Keratinocyte (primary cell): ENCODE data around the gene EGFL8. TPM values are rescaled to one million over a fixed set of nuclear protein-coding genes. Genes with fewer than 3 reads are reported as not detected.

Experiments
- DNase-seq: peaks from one replicate; pipeline ENCODE4 v3.0.0-alpha.2; 2011; ENCODE audit warnings: low read depth, missing footprints, low spot score
- FAIRE-seq: peaks from 2 replicates; lab custom pipeline; 2011; peaks lifted over from hg19 to GRCh38; lab: Jason Lieb, UNC
- H2AFZ ChIP-seq: 2 replicates; pipeline ENCODE4 v1.6.0; 2012; ENCODE audit warnings: low read length, control low read depth, inconsistent platforms; ENCODE audit not compliant: control insufficient read depth
- H3K27ac ChIP-seq: 2 replicates; pipeline ENCODE4 v1.5.1; 2011; ENCODE audit warnings: low read length; ENCODE audit not compliant: control insufficient read depth, insufficient read depth
- H3K27me3 ChIP-seq: 3 replicates; pipeline ENCODE4 v1.6.0; 2011; ENCODE audit warnings: low read length; ENCODE audit not compliant: control insufficient read depth, insufficient read depth; ENCODE audit errors: extremely low read depth
- H3K36me3 ChIP-seq, 2 experiments: 2 replicates in 1 of 2; 3 replicates in 1 of 2; pipeline ENCODE4 v1.5.1; 2011; ENCODE audit warnings: low read length in 2 of 2, mild to moderate bottlenecking in 1 of 2; ENCODE audit not compliant: control insufficient read depth in 2 of 2, insufficient read depth in 2 of 2; ENCODE audit errors: extremely low read depth in 1 of 2
- H3K4me1 ChIP-seq: 3 replicates; pipeline ENCODE4 v1.5.1; 2011; ENCODE audit warnings: low read length; ENCODE audit not compliant: control insufficient read depth, insufficient read depth; ENCODE audit errors: extremely low read depth
- H3K4me2 ChIP-seq: 3 replicates; pipeline ENCODE4 v1.6.0; 2011; ENCODE audit warnings: low read depth, low read length; ENCODE audit not compliant: control insufficient read depth, insufficient read depth; ENCODE audit errors: extremely low read depth
- H3K4me3 ChIP-seq, 3 experiments: fragments of 200-600 bp in 1 of 3; sonication (generic) in 1 of 3; 2 replicates in 2 of 3; 3 replicates in 1 of 3; pipeline ENCODE4 v1.5.1; 2011 to 2016; ENCODE audit warnings: low read length in 3 of 3, mild to moderate bottlenecking in 3 of 3, control low read depth in 2 of 3, inconsistent platforms in 1 of 3, low read depth in 1 of 3, mixed read lengths in 1 of 3, mixed run types in 1 of 3, moderate library complexity in 1 of 3; ENCODE audit not compliant: control insufficient read depth in 2 of 3, insufficient read depth in 2 of 3; ENCODE audit errors: extremely low read depth in 1 of 3
- H3K79me2 ChIP-seq: 2 replicates; pipeline ENCODE4 v1.6.0; 2012; ENCODE audit warnings: low read length; ENCODE audit not compliant: control insufficient read depth, insufficient read depth
- H3K9ac ChIP-seq: 3 replicates; pipeline ENCODE4 v1.6.0; 2011; ENCODE audit warnings: low read length; ENCODE audit not compliant: control insufficient read depth, insufficient read depth; ENCODE audit errors: extremely low read depth
- H3K9me1 ChIP-seq: 3 replicates; pipeline ENCODE4 v1.6.0; 2011; ENCODE audit warnings: low read length; ENCODE audit not compliant: control insufficient read depth, insufficient read depth; ENCODE audit errors: extremely low read depth
- H3K9me3 ChIP-seq: 2 replicates; pipeline ENCODE4 v1.5.1; 2012; ENCODE audit warnings: low read depth, low read length; ENCODE audit not compliant: control insufficient read depth
- H4K20me1 ChIP-seq: 3 replicates; pipeline ENCODE4 v1.6.0; 2011; ENCODE audit warnings: low read length; ENCODE audit not compliant: control insufficient read depth, insufficient read depth; ENCODE audit errors: extremely low read depth
- EZH2 ChIP-seq: IDR thresholded peaks from one replicate; pipeline ENCODE4 v1.6.1; 2012; ENCODE audit warnings: inconsistent platforms, mild to moderate bottlenecking, low read length, moderate library complexity
- dilution Hi-C: fragments of 300-500 bp; cut with MboI; formaldehyde crosslinking; loops from one replicate; pipeline ENCODE4 v1.7.0; 2020; ENCODE audit warnings: low sequenced_read_pairs; ENCODE audit not compliant: extremely low pct_ligation_motif_present
- polyA plus RNA-seq, 5 experiments: library from polyadenylated mRNA; depleted of rRNA in 3 of 5; stranded (reverse) in 3 of 5; stranded (forward) in 1 of 5; unstranded in 1 of 5; fragments of >200 nt; gene quantifications; 1 replicate in 1 of 5; 2 replicates in 3 of 5; 3 replicates in 1 of 5; pipeline versions ENCODE4 v1.2.1 to v1.2.3, GENCODE V29; 2011 to 2012; ENCODE audit warnings: missing spikeins in 2 of 5, low read depth in 1 of 5, low replicate concordance in 1 of 5
- TF ChIP-seq, protein P1 (sequence below), 3 experiments: IDR thresholded peaks in 1 of 3; conservative IDR thresholded peaks in 1 of 3; optimal IDR thresholded peaks in 1 of 3; 2 replicates in 2 of 3; 3 replicates in 1 of 3; pipeline versions ENCODE3 to v1.5.1; 2011; ENCODE audit warnings: low read length in 3 of 3, mild to moderate bottlenecking in 3 of 3, moderate library complexity in 2 of 3, control low read depth in 1 of 3, inconsistent platforms in 1 of 3; ENCODE audit not compliant: insufficient read depth in 2 of 3; ENCODE audit errors: extremely low read depth in 1 of 3

EGFL8 gene
- polyA plus RNA-seq, 1 donor (not counting 4 experiments of a cell fraction or from before 2014, with no cell fraction given) = 3.7 TPM

DNA sequence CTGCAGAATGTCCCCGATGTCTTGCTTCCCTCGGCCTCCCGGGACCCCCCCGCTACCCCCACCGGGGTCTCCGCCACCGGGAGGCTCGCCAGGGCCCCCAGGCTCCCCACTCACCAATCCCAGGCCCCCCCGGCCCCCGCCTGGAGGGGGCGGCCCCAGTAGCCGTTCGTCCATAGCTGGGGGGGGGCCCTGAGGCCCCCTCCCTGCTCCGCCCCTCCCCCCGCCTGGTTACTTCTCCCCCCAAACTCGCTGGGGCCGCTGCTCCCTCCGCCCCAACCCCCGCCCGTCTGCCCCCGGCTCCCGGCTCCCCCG lies 25.3 kb downstream of the EGFL8 start:
- peak overlapping the region; percentile 67 for H3K27ac ChIP-seq
- dilution Hi-C loops = no loop called here

GRCh38 chr6:32190054-32190851 lies 25.9 kb downstream of the EGFL8 start, which contains the start of gene PBX2:
Gene PBX2 (minus strand): TSS chr6:32190202. CDS start chr6:32189915, 287 bp downstream.
- Histone ChIP-seq H3K4me1 (peaks cover 26% of the 10 kb centered on the region), H3K36me3 (peaks cover 9 to 12% of the 10 kb centered on the region in 2 experiments), H3K4me3 (peak within 1 kb of the TSS; percentile 73 to 85 (median 83)), H2AFZ (peak within 1 kb of the TSS; percentile 63), H3K9me3 (no peaks in the 10 kb centered on the region), H3K79me2 (peaks cover 12% of the 10 kb centered on the region), H3K9ac (peak within 1 kb of the TSS; percentile 81), H3K9me1 (no peaks in the 10 kb centered on the region), H4K20me1 (no peaks in the 10 kb centered on the region), H3K4me2 (peak within 1 kb of the TSS; percentile 97), H3K27ac (peak within 1 kb of the TSS; percentile 84), H3K27me3 (no peaks in the 10 kb centered on the region)
- dilution Hi-C loops = no loop called here
- FAIRE-seq (peak; percentile 29), DNase-seq (peak; percentile 78)
- TF ChIP-seq, protein P1, sequence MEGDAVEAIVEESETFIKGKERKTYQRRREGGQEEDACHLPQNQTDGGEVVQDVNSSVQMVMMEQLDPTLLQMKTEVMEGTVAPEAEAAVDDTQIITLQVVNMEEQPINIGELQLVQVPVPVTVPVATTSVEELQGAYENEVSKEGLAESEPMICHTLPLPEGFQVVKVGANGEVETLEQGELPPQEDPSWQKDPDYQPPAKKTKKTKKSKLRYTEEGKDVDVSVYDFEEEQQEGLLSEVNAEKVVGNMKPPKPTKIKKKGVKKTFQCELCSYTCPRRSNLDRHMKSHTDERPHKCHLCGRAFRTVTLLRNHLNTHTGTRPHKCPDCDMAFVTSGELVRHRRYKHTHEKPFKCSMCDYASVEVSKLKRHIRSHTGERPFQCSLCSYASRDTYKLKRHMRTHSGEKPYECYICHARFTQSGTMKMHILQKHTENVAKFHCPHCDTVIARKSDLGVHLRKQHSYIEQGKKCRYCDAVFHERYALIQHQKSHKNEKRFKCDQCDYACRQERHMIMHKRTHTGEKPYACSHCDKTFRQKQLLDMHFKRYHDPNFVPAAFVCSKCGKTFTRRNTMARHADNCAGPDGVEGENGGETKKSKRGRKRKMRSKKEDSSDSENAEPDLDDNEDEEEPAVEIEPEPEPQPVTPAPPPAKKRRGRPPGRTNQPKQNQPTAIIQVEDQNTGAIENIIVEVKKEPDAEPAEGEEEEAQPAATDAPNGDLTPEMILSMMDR (optimal IDR thresholded peaks at IDR 0.05 in 1 of 3, IDR thresholded peaks at IDR 0.05 in 1 of 3, conservative IDR thresholded peaks at IDR 0.05 in 1 of 3; ENCODE audit: extremely low read depth in 1 of 3, insufficient read depth in 2 of 3, low read length in 3 of 3) = no peak
- TF ChIP-seq EZH2 = no peak

More for the DNA sequence above, 25.3 kb downstream of the EGFL8 start:
- Histone ChIP-seq H2AFZ (no peak overlapping the region), H3K9me1 (no peaks in the 10 kb centered on the region), H3K27me3 (no peaks in the 10 kb centered on the region), H3K4me3 (peak overlapping the region; percentile 73 to 85 (median 83)), H3K36me3 (peaks cover 9 to 12% of the 10 kb centered on the region in 2 experiments), H3K79me2 (peaks cover 12% of the 10 kb centered on the region), H3K4me1 (peaks cover 21% of the 10 kb centered on the region), H3K9ac (peak overlapping the region; percentile 81), H3K9me3 (no peaks in the 10 kb centered on the region), H4K20me1 (no peaks in the 10 kb centered on the region), H3K4me2 (peak overlapping the region; percentile 97)
- FAIRE-seq = no peak
- no peak for DNase-seq
- TF ChIP-seq, protein P1 (optimal IDR thresholded peaks at IDR 0.05 in 1 of 3, IDR thresholded peaks at IDR 0.05 in 1 of 3, conservative IDR thresholded peaks at IDR 0.05 in 1 of 3; ENCODE audit: extremely low read depth in 1 of 3, insufficient read depth in 2 of 3, low read length in 3 of 3) = no peak
- TF ChIP-seq EZH2 = no peak
